Fibroblast of villous mesenchyme (primary cell): Measurements from ENCODE around the gene C6orf163. TPM values are rescaled to one million over a fixed set of nuclear protein-coding genes. Genes with fewer than 3 reads are reported as not detected.

Experiments used
- DNase-seq: peaks from one replicate; pipeline ENCODE4 v3.0.0-alpha.2; 2010; ENCODE audit warnings: low read depth
- H3K4me3 ChIP-seq: 2 replicates; pipeline ENCODE4 v1.5.1; 2011; ENCODE audit warnings: low read depth, mild to moderate bottlenecking, low read length
- CTCF ChIP-seq: IDR thresholded peaks from 2 replicates; pipeline ENCODE4 v1.5.1; 2012; ENCODE audit warnings: low read depth, mild to moderate bottlenecking, low read length; ENCODE audit not compliant: insufficient read depth
- total RNA-seq: library from RNA; depleted of rRNA; stranded (reverse); fragments of >200 nt; gene quantifications from 2 replicates; pipeline ENCODE4 v1.2.3, GENCODE V29; 2012

Gene C6orf163
- total RNA-seq, 1 donor: 2.6 TPM

GRCh38 chr6:87373377-87373776 lies 28.8 kb downstream of the C6orf163 start:
- DNase-seq: no peak
- no peak for TF ChIP-seq CTCF

GRCh38 chr6:87375315-87375714 lies 30.7 kb downstream of the C6orf163 start:
- H3K4me3 ChIP-seq: no peak overlapping the region
- no peak for TF ChIP-seq CTCF
- DNase-seq: no peak

More at GRCh38 chr6:87373377-87373776, 28.8 kb downstream of the C6orf163 start:
- H3K4me3 ChIP-seq: no peak overlapping the region

- TF ChIP-seq CTCF: no peak
- no peak overlapping the region for H3K4me3 ChIP-seq
- DNase-seq: no peak
Measured at GRCh38 chr6:87376643-87377042, 32.0 kb downstream of the C6orf163 start.

GRCh38 chr6:87378947-87379346 lies 34.3 kb downstream of the C6orf163 start:
- H3K4me3 ChIP-seq: no peak overlapping the region
- DNase-seq: no peak
- TF ChIP-seq CTCF: no peak

- no peak overlapping the region for H3K4me3 ChIP-seq
- no peak for TF ChIP-seq CTCF
- DNase-seq: no peak
Measured at GRCh38 chr6:87382861-87383260, 38.2 kb downstream of the C6orf163 start.

GRCh38 chr6:87384038-87384437 lies 39.4 kb downstream of the C6orf163 start:
- TF ChIP-seq CTCF: no peak
- no peak for DNase-seq

GRCh38 chr6:87384449-87384848 lies 39.8 kb downstream of the C6orf163 start:
- TF ChIP-seq CTCF: no peak
- no peak overlapping the region for H3K4me3 ChIP-seq
- DNase-seq: no peak

More at GRCh38 chr6:87384038-87384437, 39.4 kb downstream of the C6orf163 start:
- no peak overlapping the region for H3K4me3 ChIP-seq
